ENCODE results near the gene TNIK. TPM values are rescaled to one million over a fixed set of nuclear protein-coding genes. Genes with fewer than 3 reads are reported as not detected.

TNIK gene
- total and polyA plus RNA-seq, 2 of the 13 experiments (the other 11 are each of a cell fraction or from before 2014, with no cell fraction given) = 0.15 to 0.22 TPM

DNA sequence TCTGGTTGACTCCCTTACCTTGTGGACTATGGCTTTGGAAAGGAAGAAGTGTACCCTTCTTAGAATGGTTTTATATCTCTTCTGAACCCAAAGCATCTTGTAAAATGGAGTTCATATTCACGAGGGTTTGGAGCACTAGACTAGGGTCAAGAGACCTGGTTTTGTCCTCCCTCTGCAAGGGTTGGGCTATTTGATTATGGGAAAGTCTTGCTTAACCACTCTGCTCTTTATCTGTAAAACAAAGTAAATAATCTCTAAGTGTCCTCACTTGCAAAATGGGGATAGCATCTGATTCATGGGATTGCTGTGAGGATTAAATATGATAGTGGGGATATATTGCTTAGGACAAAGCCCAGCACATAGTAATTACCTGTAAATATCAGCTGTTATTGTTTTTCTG is 415.8 kb downstream of the TNIK start (continued):
- TF ChIP-seq, protein P1, sequence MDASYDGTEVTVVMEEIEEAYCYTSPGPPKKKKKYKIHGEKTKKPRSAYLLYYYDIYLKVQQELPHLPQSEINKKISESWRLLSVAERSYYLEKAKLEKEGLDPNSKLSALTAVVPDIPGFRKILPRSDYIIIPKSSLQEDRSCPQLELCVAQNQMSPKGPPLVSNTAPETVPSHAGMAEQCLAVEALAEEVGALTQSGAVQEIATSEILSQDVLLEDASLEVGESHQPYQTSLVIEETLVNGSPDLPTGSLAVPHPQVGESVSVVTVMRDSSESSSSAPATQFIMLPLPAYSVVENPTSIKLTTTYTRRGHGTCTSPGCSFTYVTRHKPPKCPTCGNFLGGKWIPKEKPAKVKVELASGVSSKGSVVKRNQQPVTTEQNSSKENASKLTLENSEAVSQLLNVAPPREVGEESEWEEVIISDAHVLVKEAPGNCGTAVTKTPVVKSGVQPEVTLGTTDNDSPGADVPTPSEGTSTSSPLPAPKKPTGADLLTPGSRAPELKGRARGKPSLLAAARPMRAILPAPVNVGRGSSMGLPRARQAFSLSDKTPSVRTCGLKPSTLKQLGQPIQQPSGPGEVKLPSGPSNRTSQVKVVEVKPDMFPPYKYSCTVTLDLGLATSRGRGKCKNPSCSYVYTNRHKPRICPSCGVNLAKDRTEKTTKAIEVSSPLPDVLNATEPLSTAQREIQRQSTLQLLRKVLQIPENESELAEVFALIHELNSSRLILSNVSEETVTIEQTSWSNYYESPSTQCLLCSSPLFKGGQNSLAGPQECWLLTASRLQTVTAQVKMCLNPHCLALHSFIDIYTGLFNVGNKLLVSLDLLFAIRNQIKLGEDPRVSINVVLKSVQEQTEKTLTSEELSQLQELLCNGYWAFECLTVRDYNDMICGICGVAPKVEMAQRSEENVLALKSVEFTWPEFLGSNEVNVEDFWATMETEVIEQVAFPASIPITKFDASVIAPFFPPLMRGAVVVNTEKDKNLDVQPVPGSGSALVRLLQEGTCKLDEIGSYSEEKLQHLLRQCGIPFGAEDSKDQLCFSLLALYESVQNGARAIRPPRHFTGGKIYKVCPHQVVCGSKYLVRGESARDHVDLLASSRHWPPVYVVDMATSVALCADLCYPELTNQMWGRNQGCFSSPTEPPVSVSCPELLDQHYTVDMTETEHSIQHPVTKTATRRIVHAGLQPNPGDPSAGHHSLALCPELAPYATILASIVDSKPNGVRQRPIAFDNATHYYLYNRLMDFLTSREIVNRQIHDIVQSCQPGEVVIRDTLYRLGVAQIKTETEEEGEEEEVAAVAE (CRISPR knock-in tag; IDR thresholded peaks at IDR 0.05; ENCODE audit: borderline replicate concordance) = no peak; the same call in 1 of the 2 replicates
- TF ChIP-seq JDP2 (CRISPR knock-in tag; IDR thresholded peaks at IDR 0.05; ENCODE audit: borderline replicate concordance) (no peak), NR2C2 (CRISPR knock-in tag; IDR thresholded peaks at IDR 0.05; ENCODE audit: borderline replicate concordance) (peak; percentile 28; the same call in 1 of the 2 replicates), MXD4 (CRISPR knock-in tag; IDR thresholded peaks at IDR 0.05) (peak; percentile 3; the same call in 1 of the 2 replicates), YY1 (IDR thresholded peaks at IDR 0.05; ENCODE audit: insufficient read depth, insufficient replicate concordance, low read depth, low read length) (no peak), ZNF460 (CRISPR knock-in tag; IDR thresholded peaks at IDR 0.05; ENCODE audit: borderline replicate concordance) (no peak), PRPF4 (IDR thresholded peaks at IDR 0.05; ENCODE audit: low read depth, low read length, poor library complexity, severe bottlenecking) (no peak), CEBPB (IDR thresholded peaks at IDR 0.05; ENCODE audit: borderline replicate concordance, low read depth, low read length) (peak; percentile 65; the same call in 1 of the 2 replicates), SOX6 (IDR thresholded peaks at IDR 0.05) (no peak), SOX6 (CRISPR knock-in tag; IDR thresholded peaks at IDR 0.05) (peak; percentile 68), BCL6 (CRISPR knock-in tag; IDR thresholded peaks at IDR 0.05) (peak; percentile 61), POGZ (CRISPR knock-in tag; IDR thresholded peaks at IDR 0.05) (peak; percentile 29; the same call in 1 of the 2 replicates), ZNF44 (CRISPR knock-in tag; IDR thresholded peaks at IDR 0.05) (peak; percentile 36; the same call in 1 of the 2 replicates), HMG20A (CRISPR knock-in tag; IDR thresholded peaks at IDR 0.05; ENCODE audit: borderline replicate concordance) (peak; percentile 57; the same call in 1 of the 2 replicates), GATA4 (IDR thresholded peaks at IDR 0.05; ENCODE audit: borderline replicate concordance, low read depth) (no peak), KAT8 (CRISPR knock-in tag; IDR thresholded peaks at IDR 0.05) (peak; percentile 19; the same call in 1 of the 2 replicates), THAP11 (CRISPR knock-in tag; IDR thresholded peaks at IDR 0.05) (no peak)
- TF ChIP-seq, protein P2, sequence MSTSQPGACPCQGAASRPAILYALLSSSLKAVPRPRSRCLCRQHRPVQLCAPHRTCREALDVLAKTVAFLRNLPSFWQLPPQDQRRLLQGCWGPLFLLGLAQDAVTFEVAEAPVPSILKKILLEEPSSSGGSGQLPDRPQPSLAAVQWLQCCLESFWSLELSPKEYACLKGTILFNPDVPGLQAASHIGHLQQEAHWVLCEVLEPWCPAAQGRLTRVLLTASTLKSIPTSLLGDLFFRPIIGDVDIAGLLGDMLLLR (CRISPR knock-in tag; IDR thresholded peaks at IDR 0.05) = no peak
- TF ChIP-seq, protein P3, sequence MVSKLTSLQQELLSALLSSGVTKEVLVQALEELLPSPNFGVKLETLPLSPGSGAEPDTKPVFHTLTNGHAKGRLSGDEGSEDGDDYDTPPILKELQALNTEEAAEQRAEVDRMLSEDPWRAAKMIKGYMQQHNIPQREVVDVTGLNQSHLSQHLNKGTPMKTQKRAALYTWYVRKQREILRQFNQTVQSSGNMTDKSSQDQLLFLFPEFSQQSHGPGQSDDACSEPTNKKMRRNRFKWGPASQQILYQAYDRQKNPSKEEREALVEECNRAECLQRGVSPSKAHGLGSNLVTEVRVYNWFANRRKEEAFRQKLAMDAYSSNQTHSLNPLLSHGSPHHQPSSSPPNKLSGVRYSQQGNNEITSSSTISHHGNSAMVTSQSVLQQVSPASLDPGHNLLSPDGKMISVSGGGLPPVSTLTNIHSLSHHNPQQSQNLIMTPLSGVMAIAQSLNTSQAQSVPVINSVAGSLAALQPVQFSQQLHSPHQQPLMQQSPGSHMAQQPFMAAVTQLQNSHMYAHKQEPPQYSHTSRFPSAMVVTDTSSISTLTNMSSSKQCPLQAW (CRISPR knock-in tag; IDR thresholded peaks at IDR 0.05) = no peak
- TF ChIP-seq, protein P4, sequence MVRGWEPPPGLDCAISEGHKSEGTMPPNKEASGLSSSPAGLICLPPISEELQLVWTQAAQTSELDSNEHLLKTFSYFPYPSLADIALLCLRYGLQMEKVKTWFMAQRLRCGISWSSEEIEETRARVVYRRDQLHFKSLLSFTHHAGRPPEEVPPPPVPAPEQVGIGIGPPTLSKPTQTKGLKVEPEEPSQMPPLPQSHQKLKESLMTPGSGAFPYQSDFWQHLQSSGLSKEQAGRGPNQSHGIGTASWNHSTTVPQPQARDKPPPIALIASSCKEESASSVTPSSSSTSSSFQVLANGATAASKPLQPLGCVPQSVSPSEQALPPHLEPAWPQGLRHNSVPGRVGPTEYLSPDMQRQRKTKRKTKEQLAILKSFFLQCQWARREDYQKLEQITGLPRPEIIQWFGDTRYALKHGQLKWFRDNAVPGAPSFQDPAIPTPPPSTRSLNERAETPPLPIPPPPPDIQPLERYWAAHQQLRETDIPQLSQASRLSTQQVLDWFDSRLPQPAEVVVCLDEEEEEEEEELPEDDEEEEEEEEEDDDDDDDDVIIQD (CRISPR knock-in tag; IDR thresholded peaks at IDR 0.05; ENCODE audit: low read depth) = no peak
- TF ChIP-seq, protein P5, sequence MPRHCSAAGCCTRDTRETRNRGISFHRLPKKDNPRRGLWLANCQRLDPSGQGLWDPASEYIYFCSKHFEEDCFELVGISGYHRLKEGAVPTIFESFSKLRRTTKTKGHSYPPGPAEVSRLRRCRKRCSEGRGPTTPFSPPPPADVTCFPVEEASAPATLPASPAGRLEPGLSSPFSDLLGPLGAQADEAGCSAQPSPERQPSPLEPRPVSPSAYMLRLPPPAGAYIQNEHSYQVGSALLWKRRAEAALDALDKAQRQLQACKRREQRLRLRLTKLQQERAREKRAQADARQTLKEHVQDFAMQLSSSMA (CRISPR knock-in tag; IDR thresholded peaks at IDR 0.05) = no peak

Measured in HepG2 (cell line).